HG03469 (cell line): ENCODE measurements around the gene SARM1.
"Not testable (repeated sequence)": the region's sequence is repeated elsewhere in the genome, so short reads cannot be mapped to it uniquely, and the experiment has no call there.

Experiments
- ATAC-seq: cut with Tn5 transposase; IDR thresholded peaks from one replicate; pipeline ENCODE4 v1.9.1; 2021; ENCODE audit warnings: mild to moderate bottlenecking, moderate library complexity, moderate number of reproducible peaks; ENCODE audit not compliant: unreplicated experiment

The SARM1 gene

DNA sequence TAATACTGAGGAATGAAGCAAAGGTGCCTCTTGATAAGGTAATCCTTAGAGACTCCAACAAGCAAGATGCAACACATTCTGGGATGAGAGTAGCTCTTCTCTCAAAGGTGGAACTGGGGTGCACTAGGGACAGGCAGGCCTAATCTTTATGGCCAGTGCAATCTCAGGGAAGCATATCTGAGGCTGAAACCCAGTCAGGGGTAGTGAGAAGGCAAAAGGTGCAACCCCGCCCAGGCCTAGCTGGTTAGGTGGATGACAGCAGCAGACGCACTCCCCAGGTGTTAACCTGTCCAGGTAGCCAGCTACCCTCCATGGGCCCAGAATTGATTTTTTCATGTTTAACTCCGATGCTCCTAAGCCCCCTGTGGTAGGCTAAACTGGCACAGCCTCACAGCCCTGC, 44.4 kb downstream of the SARM1 start:
- no peak for ATAC-seq

DNA sequence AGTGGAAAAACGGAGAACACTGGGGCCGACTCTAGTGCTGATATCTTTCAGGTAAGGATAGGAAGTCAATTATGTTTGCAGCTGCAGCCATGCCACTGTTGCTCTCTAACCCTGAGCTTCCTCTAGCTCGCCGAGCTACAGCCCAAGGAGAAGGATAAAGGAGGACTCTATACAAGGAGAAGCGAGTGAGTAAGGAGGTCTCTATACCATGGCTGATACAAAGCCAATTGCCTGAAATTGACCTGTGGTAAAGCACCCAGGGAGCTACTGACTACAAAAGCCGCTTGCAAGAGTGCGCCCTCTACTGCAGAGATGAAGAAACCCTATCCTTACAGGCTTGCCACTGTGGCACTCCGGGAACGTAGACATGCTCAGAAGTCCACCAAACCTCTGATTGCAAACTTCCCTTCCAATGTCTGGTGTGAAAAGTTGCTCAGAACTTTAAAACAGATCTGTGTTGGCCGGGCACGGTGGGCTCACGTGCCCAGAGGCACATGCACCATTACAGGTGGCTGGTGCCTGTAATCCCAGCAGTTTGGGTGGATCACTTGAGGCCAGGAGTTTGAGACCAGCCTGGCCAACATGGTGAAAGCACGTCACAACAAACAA, 45.3 kb downstream of the SARM1 start:
- ATAC-seq, result no peak

GRCh38 chr17:28421787-28422305, 50.4 kb downstream of the SARM1 start:
- ATAC-seq, result no peak

- ATAC-seq, result no peak
These were observed 53.7 kb downstream of the SARM1 start for GRCh38 chr17:28425206-28425605.

- no peak for ATAC-seq
These were observed 54.6 kb downstream of the SARM1 start for GRCh38 chr17:28426081-28426519.

- ATAC-seq, result no peak
These were observed 55.9 kb downstream of the SARM1 start for GRCh38 chr17:28427371-28427770.

DNA sequence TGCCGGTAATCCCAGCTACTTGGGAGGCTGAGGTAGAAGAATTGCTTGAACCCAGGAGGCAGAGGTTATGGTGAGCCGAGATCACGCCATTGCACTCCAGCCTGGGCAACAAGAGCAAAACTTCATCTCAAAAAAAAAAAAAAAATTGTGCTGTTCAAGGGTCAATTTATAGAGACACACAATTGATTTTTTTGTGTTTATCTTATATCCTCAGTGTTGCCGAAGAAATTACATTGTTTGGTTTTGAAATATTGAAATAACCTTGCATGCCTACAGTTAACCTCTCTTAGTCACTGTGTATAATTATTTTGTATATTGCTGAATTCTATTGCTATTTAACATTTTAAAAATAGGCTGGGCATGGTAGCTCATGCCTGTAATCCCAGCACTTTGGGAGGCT, 56.5 kb downstream of the SARM1 start:
- ATAC-seq, result not testable (repeated sequence)

- no peak for ATAC-seq
These were observed 62.2 kb downstream of the SARM1 start for GRCh38 chr17:28433721-28434120.

- not testable (repeated sequence) for ATAC-seq
These were observed 62.8 kb downstream of the SARM1 start for GRCh38 chr17:28434326-28434725.

GRCh38 chr17:28443901-28444638, 72.6 kb downstream of the SARM1 start:
- no peak for ATAC-seq

GRCh38 chr17:28446716-28447395, 75.4 kb downstream of the SARM1 start:
- no peak for ATAC-seq

DNA sequence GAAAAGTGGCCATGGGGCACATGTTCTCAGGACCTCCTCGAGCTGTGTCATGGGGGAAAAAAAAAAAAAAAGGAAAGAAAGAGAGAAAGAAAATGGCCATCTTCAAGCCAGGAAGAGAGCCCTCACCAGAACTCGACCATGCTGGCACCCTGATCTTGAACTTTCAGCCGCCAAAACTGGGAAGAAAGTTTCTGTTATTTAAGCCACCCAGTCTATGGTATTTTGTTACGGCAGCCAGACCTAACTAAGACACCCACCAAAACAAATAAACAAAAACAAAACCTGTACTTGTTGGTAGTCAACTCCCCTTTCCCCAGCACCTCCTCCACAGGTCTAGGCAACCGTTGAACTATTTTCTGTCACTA, 75.9 kb downstream of the SARM1 start:
- no peak for ATAC-seq

DNA sequence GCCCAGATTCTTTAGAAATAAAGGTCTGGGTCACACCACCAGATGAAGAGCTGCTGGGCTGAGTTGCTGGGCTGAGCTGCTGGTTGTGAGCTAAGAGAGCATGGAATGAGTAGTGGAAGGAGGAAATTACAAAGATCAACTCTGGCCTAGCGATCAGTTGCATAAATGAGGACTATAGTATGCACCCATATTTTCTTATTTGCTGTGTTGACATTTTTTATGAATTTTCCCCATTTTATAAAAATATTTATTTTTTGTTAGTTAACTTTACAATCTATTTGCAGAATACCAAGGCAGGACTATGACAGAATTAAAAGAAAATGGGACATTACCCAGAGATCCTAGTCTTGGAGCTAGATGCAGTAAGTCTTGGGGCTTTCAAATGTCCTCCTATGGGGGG, 78.4 kb downstream of the SARM1 start:
- ATAC-seq, result no peak
